NCI-H446 (cell line): Measurements from ENCODE around the gene CANT1.
"Not testable (repeated sequence)": the region's sequence is repeated elsewhere in the genome, so short reads cannot be mapped to it uniquely, and the experiment has no call there.

Experiments used
- DNase-seq, 2 experiments: peaks; one replicate each; lab custom pipeline; 2025; lab: John Stamatoyannopoulos, UW

The CANT1 gene

DNA sequence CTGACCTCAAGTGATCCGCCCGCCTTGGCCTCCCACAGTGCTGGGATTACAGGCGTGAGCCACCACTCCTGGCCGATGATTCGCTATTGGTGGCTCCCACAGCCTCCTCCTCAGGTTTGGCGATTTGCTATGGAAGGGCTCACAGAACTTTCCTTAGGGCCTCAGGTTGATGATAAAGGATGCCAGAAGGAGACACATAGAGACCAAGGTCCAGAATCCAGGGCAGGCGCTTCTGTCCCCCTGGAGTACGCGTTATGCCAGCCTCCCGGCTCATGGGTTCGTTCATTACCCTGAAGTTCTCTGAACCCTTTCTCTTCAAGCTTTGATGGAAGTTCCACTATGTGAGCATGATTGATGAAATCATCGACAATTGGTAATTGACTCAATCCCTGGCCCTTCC lies 49.8 kb downstream of the CANT1 start:
- no peak for DNase-seq

- DNase-seq, result no peak
Measured at GRCh38 chr17:78958641-78959127, 50.9 kb downstream of the CANT1 start.

GRCh38 chr17:78957128-78957527 lies 52.4 kb downstream of the CANT1 start:
- DNase-seq, result peak; percentile 28 to 88

- DNase-seq, result no peak
Measured at GRCh38 chr17:78956254-78956653, 53.3 kb downstream of the CANT1 start.

GRCh38 chr17:78954684-78955083 lies 54.9 kb downstream of the CANT1 start:
- DNase-seq, result no peak

DNA sequence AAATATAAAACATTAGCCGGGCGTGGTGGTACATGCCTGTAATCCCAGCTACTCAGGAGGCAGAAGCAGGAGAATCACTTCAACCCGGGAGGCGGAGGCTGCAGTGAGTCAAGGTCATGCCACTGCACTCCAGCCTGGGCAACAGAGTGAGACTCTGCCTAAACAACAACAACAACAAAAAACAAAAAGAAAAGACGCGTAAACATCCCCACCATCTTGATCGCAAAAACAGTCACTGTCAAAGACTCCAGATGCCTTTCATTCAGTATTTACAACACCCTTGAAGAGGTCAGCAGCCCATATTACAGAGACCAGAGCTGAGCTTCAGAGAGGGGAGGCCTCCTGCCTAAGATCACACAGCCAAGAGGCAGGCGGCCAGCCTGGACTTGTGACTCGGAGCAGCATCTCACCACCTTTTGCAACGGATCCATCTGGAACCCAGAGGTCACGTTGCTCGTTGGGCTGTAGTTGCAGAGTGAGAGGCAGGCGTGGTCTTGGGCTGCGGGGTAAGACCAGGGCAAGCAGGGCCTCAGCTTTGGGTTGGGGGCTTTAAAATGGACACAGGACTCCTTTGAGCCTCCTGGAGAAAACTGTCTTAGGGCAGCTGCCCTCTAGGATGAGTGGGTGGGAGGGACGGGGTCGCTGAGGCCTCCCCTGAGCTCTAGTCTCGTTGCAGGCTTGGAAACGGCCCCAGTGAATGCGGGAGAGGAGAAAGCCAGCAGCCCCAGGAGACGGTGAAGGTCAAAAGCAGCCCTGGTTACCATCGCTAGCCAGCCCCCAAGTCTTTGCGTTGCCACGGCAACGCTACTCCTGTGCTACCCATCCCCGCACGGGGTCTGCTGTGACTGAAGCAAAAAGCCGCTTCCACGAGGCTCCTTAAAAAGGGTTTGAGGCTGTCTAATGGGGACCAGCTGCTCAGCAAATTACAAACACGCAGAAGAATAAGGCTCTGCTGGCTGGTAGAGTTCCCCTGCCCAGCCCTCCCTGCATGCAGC lies 55.9 kb downstream of the CANT1 start:
- no peak for DNase-seq

DNA sequence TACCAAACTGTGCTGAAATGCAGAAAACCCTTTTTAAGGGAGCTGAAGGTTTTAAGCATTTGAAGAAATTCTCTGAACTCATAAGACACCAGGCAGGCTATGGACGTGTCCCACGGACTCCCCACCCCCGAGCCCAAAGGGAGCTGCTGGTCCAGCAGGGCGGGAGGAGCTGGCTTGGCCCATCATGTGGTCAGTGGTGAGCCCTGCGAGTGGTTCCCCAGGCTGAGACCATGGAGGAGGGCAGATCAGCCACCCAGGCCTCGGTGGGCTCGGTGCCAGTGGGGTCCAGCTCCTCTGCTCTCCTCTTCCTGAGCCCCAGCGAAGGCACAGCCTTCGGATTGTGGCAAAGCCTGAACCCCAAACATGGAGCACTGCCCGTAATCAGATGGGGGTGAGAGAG lies 56.9 kb downstream of the CANT1 start:
- DNase-seq, result no peak

DNA sequence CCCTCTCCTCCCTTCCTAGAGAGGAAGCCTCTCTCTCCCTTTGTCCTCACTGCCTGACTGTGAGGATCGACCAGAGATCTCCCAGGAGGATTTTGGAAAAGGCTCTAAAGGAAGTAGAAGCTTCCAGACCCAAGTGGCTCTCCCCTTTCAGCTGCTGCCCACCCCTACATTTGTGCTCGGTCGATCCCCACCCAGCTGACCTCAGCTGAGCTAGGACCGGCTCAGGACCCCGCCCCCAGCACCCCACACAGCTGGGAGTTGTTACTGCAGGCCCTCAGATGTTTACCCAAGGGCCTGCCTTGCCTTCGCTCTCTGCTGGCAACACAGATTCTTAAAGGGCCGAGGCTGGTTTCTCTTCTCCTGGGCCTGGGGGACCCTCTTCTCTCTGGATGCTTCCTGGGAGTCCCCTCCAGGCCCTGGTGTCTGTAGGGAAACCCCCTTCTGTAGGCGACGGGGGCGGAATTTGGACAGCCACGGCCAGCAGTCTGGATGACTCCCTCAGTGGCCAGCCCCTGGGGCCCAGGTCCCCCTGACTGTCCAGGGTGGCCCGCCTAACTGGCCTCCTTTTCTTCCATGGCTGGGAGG lies 57.5 kb downstream of the CANT1 start:
- no peak for DNase-seq

DNA sequence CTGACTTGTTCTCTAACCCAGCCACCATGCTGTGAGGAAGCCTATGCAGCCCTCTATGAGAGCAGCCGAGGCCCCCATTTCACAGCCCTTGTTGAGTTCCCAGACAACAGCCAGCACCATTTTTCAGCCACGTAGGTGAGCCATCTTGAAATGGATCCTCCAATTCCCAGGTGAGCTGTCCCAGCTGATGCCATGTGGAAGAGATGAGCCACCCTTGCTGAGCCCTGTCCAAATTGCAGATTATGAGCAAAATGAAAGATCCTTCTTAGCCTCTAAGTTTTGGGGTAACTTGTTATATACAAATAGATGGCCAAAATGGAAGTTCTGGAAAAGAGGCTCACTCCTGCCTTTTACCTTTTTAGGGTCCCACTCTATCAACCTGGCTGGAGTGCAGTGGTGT lies 58.7 kb downstream of the CANT1 start:
- no peak for DNase-seq

GRCh38 chr17:78947235-78948149 lies 62.1 kb downstream of the CANT1 start:
- DNase-seq, result no peak

DNA sequence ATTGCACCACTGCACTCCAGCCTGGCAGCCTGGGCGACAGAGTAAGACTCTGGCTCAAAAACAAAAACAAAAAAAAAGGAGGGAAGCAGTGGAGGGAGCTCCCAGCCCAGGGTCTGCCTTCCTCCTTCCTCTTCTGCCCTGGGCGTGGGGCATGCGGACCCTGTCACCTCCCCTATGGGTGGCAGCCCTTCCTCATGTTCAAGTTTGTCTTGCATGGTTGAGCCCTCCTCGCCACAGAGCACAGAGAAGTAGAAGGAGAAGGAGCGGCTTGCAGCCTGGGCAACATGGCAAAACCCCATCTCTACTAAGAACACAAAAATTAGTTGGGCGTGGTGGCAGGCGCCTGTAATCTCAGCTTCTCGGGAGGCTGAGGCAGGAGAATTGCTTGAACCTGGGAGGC lies 62.9 kb downstream of the CANT1 start:
- no peak for DNase-seq

DNA sequence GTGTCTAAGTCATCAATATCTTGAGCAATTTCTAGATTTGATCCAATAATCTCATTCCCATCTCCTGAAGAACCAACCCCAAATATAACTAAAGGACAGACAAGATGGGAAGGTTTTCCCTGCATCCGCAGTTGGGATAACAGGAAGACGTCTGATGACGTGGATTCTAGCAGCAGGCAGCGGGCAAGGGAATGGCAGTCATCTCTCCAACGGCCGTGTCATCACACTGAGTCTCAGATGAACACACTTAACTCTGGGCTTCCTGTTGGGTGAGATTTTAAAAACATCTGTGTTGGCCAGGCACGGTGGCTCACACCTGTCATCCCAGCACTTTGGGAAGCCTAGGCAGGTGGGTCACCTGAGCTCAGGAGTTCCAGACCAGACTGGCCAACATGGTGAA lies 63.4 kb downstream of the CANT1 start:
- DNase-seq, result no peak

GRCh38 chr17:78945455-78945854 lies 64.1 kb downstream of the CANT1 start:
- DNase-seq, result not testable (repeated sequence)

GRCh38 chr17:78944956-78945355 lies 64.6 kb downstream of the CANT1 start:
- no peak for DNase-seq

GRCh38 chr17:78944026-78944425 lies 65.5 kb downstream of the CANT1 start:
- DNase-seq, result no peak
